ENCODE measurements around the gene ANAPC2. TPM values are rescaled to one million over a fixed set of nuclear protein-coding genes. Genes with fewer than 3 reads are reported as not detected.

ANAPC2 gene
- total RNA-seq, 1 experiment from 2014 or later = 95.4 TPM

DNA sequence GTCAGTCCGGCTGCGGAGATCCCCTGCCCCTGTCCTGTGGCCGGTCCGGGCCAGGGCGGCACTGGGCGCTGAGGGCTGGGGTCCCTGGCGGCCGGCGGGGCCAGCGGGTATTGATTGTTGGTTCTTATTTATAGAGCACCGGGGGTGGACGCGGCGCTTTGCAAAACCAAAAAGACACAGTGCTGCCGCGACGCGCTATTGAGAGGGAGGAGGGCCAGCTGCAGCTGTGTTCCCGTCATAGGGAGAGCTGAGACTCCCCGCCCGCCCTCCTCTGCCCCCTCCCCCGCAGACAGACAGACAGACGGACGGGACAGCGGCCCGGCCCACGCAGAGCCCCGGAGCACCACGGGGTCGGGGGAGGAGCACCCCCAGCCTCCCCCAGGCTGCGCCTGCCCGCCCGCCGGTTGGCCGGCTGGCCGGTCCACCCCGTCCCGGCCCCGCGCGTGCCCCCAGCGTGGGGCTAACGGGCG is 21.0 kb downstream of the ANAPC2 start:
- Histone ChIP-seq H2AFZ (no peak overlapping the region), H3K9me2 (ENCODE audit: insufficient read depth) (no peaks in the 10 kb centered on the region), H3K79me2 (ENCODE audit: low read depth) (no peaks in the 10 kb centered on the region), H3K4me3 (no peak overlapping the region), H3K4me1 (replicated peaks; ENCODE audit: insufficient read depth) (no peaks in the 10 kb centered on the region), H3K27me3 (ENCODE audit: insufficient read depth, low read depth) (no peaks in the 10 kb centered on the region), H3K36me3 (ENCODE audit: low read depth) (no peaks in the 10 kb centered on the region), H3K9me3 (ENCODE audit: insufficient read depth, low read depth) (no peaks in the 10 kb centered on the region), H3K27ac (no peak overlapping the region), H3F3A (ENCODE audit: insufficient read depth, low read depth) (0 out of 2 replicates have a peak, but pooled peaks cover 5% of the 10 kb centered on the region), H4K20me1 (ENCODE audit: insufficient read depth) (no peaks in the 10 kb centered on the region), H3K4me2 (peak overlapping the region; percentile 99; the same call in 1 of the 2 replicates)
- TF ChIP-seq EZH2 (IDR thresholded peaks at IDR 0.05; ENCODE audit: low read depth) = no peak
- TF ChIP-seq, protein P1, sequence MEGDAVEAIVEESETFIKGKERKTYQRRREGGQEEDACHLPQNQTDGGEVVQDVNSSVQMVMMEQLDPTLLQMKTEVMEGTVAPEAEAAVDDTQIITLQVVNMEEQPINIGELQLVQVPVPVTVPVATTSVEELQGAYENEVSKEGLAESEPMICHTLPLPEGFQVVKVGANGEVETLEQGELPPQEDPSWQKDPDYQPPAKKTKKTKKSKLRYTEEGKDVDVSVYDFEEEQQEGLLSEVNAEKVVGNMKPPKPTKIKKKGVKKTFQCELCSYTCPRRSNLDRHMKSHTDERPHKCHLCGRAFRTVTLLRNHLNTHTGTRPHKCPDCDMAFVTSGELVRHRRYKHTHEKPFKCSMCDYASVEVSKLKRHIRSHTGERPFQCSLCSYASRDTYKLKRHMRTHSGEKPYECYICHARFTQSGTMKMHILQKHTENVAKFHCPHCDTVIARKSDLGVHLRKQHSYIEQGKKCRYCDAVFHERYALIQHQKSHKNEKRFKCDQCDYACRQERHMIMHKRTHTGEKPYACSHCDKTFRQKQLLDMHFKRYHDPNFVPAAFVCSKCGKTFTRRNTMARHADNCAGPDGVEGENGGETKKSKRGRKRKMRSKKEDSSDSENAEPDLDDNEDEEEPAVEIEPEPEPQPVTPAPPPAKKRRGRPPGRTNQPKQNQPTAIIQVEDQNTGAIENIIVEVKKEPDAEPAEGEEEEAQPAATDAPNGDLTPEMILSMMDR (conservative IDR thresholded peaks at IDR 0.05) = no peak
- intact Hi-C loops (cut with micrococcal nuclease; ENCODE audit: unreplicated experiment) = loop anchor here (5.0 kb wide), 1 partner anchor 40 kb away; no protein-coding TSS in a partner anchor
- DNase-seq = no peak
- BruUV-seq (replicated peaks) = no TSS peak
- CTCF ChIA-PET = no interaction called here
- POLR2A ChIA-PET (ENCODE audit: unreplicated experiment) = no interaction called here

DNA sequence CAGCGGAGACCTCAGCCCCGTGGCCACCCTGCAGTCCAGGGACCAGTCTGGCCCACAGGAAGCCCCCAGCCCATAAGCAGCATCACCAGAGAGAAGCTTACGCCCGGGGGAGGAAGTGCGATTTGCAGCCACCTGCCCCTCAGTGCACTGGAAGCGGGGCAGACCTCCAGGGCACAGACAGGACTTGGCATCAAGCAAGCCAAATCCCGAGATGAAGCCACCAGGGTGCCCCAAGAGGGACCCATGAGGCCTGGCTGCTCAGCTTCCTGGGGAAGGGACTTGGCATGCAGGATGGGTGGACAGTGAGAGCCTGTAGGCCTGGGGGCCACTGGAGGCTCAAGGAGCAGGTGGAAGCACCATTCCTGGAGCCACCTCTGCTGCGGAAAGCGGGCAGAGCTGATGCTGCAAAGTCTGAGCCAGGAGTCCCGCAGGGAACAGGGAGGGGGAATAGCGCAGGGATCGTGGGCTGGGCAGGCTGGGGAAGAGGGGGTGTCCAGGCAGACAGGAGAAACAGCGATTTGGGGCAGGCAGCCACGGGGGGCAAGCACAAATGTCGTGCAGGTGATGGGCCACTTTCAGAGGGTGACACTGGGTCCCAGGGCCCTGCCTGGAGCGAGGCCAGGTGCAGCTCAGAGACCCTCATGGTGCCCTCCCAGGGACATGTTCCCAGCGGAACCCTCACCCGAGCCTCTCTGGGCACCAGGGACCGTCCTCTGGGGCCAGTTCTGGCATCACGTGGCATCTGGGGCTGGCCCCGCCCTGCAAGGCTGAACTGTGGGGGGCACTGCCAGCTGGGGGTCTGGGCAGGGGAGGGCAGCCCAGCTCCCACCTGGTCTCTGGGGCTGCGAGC is 21.8 kb downstream of the ANAPC2 start:
- Histone ChIP-seq H3K36me3 (ENCODE audit: low read depth) (no peaks in the 10 kb centered on the region), H2AFZ (no peak overlapping the region), H3K4me1 (replicated peaks; ENCODE audit: insufficient read depth) (no peaks in the 10 kb centered on the region), H3K27me3 (ENCODE audit: insufficient read depth, low read depth) (no peaks in the 10 kb centered on the region), H3F3A (ENCODE audit: insufficient read depth, low read depth) (0 out of 2 replicates have a peak, but pooled peaks cover 5% of the 10 kb centered on the region), H3K27ac (no peak overlapping the region), H4K20me1 (ENCODE audit: insufficient read depth) (no peaks in the 10 kb centered on the region), H3K79me2 (ENCODE audit: low read depth) (no peaks in the 10 kb centered on the region), H3K9me3 (ENCODE audit: insufficient read depth, low read depth) (no peaks in the 10 kb centered on the region), H3K9me2 (ENCODE audit: insufficient read depth) (no peaks in the 10 kb centered on the region), H3K4me2 (no peak overlapping the region), H3K4me3 (no peak overlapping the region)
- BruUV-seq (replicated peaks) = no TSS peak
- no peak for TF ChIP-seq EZH2 (IDR thresholded peaks at IDR 0.05; ENCODE audit: low read depth)
- TF ChIP-seq, protein P1 (conservative IDR thresholded peaks at IDR 0.05) = no peak
- POLR2A ChIA-PET (ENCODE audit: unreplicated experiment) = no interaction called here
- DNase-seq = no peak
- CTCF ChIA-PET = interaction anchor here (0.5 kb wide), 1 partner anchor 39 kb away, joined by 14 read pairs; no protein-coding TSS in a partner anchor
- intact Hi-C loops (cut with micrococcal nuclease; ENCODE audit: unreplicated experiment) = loop anchor here (5.0 kb wide), 1 partner anchor 39 kb away; no protein-coding TSS in a partner anchor

DNA sequence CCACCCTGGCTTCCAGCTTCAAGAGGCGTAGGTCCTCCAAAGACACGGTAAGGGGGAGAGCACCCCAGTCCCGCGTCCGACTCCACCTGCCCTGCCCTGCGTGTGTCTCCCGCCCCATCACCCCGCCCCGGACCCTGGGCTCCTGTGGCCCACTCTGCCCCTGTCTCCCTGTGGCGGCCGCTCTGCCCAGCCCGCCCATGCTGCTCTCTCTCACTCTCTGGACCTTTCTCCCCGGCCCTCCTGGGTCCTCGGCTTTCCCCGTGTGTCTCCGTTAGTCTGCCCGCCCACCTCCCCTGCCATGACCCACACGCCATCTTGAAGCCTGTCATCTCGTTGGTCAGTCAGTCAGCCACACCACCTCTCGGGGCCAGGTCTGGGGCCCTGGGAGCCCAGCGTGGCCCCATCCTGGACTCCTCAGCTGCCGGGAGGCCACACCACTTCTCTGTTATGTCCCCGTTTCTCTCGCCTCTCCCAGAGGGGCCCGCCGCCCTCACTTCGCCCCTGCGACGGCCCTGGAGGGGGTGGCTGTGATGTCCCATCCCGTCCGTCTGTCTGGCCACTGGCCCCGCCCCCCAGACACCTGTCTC is 23.0 kb downstream of the ANAPC2 start:
- ChIA-PET POLR2A (ENCODE audit: unreplicated experiment) (no interaction called here), CTCF (no interaction called here)
- Histone ChIP-seq H3K4me1 (replicated peaks; ENCODE audit: insufficient read depth) (no peaks in the 10 kb centered on the region), H3K27ac (no peak overlapping the region), H3K4me3 (no peak overlapping the region), H2AFZ (no peak overlapping the region), H3K4me2 (no peak overlapping the region), H3K9me3 (ENCODE audit: insufficient read depth, low read depth) (no peaks in the 10 kb centered on the region), H3F3A (ENCODE audit: insufficient read depth, low read depth) (0 out of 2 replicates have a peak, but pooled peaks cover 5% of the 10 kb centered on the region), H3K27me3 (ENCODE audit: insufficient read depth, low read depth) (no peaks in the 10 kb centered on the region), H3K79me2 (ENCODE audit: low read depth) (no peaks in the 10 kb centered on the region), H4K20me1 (ENCODE audit: insufficient read depth) (no peaks in the 10 kb centered on the region), H3K36me3 (ENCODE audit: low read depth) (no peaks in the 10 kb centered on the region), H3K9me2 (ENCODE audit: insufficient read depth) (no peaks in the 10 kb centered on the region)
- intact Hi-C loops (cut with micrococcal nuclease; ENCODE audit: unreplicated experiment) = loop anchor here (5.0 kb wide), 1 partner anchor 38 kb away; no protein-coding TSS in a partner anchor
- DNase-seq = no peak
- BruUV-seq (replicated peaks) = no TSS peak
- TF ChIP-seq EZH2 (IDR thresholded peaks at IDR 0.05; ENCODE audit: low read depth) = no peak
- TF ChIP-seq, protein P1 (conservative IDR thresholded peaks at IDR 0.05) = no peak

Measured in PC-9 (cell line).